ENCODE results near the gene FOXO3. TPM values are rescaled to one million over a fixed set of nuclear protein-coding genes. Genes with fewer than 3 reads are reported as not detected.

Gene FOXO3
- polyA plus RNA-seq, 1 experiment: 25.4 TPM

DNA sequence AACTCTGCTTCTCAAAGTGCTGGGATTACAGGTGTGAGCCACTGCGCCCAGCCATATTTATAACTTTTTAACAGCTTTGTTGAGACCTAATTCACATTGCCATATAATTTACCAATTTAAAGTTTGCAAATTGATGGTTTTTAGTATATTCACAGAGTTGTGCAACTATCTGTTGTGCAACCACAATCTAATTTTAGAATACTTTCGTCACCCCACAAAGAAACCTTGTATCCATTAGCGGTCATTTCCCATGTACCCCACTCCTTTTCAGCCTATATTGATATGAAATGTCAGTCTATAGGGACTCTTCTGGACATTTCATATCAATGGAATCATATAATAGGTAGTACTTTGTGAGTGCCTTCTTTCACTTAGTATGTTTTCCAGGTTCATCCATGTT, 55.8 kb downstream of the FOXO3 start:
- TF ChIP-seq, protein P1, sequence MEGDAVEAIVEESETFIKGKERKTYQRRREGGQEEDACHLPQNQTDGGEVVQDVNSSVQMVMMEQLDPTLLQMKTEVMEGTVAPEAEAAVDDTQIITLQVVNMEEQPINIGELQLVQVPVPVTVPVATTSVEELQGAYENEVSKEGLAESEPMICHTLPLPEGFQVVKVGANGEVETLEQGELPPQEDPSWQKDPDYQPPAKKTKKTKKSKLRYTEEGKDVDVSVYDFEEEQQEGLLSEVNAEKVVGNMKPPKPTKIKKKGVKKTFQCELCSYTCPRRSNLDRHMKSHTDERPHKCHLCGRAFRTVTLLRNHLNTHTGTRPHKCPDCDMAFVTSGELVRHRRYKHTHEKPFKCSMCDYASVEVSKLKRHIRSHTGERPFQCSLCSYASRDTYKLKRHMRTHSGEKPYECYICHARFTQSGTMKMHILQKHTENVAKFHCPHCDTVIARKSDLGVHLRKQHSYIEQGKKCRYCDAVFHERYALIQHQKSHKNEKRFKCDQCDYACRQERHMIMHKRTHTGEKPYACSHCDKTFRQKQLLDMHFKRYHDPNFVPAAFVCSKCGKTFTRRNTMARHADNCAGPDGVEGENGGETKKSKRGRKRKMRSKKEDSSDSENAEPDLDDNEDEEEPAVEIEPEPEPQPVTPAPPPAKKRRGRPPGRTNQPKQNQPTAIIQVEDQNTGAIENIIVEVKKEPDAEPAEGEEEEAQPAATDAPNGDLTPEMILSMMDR (IDR thresholded peaks at IDR 0.05; ENCODE audit: insufficient read depth, low read depth, low read length): no peak
- no peaks in the 10 kb centered on the region for H3K27me3 ChIP-seq (ENCODE audit: control insufficient read depth, insufficient read depth, low read length)
- no peaks in the 10 kb centered on the region for H3K36me3 ChIP-seq (ENCODE audit: control insufficient read depth, insufficient read depth, low read length)
- POLR2A ChIA-PET: interaction anchor here (0.6 kb wide), 1 partner anchor 24 kb away, joined by 3 read pairs; no protein-coding TSS in a partner anchor
- CTCF ChIA-PET: interaction anchor here (0.8 kb wide), 1 partner anchor 18 kb away, joined by 3 read pairs; no protein-coding TSS in a partner anchor
- DNase-seq (ENCODE audit: low read depth): no peak
- H3K4me3 ChIP-seq (ENCODE audit: low read depth, low read length): no peak overlapping the region

DNA sequence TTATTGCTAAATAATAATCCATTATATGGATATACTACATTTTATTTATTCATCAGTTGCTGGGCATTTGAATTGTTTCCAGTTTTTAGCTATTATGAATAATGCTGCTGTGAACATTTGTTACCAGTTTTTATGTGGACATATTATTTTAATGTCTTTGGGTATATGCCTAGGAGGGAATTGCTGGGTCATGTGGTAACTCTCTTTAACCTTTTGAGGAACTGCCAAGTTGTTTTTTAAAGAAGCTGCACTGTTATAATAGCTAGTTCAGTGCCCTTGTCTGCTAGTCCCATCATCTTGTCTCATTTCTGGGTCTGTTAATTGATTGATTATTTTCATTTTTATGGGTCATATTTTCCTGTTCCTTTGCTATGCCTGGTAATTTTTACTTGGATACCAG, 56.3 kb downstream of the FOXO3 start:
- no peaks in the 10 kb centered on the region for H3K36me3 ChIP-seq (ENCODE audit: control insufficient read depth, insufficient read depth, low read length)
- DNase-seq (ENCODE audit: low read depth): no peak
- POLR2A ChIA-PET: no interaction called here
- TF ChIP-seq, protein P1 (IDR thresholded peaks at IDR 0.05; ENCODE audit: insufficient read depth, low read depth, low read length): no peak
- H3K4me3 ChIP-seq (ENCODE audit: low read depth, low read length): no peak overlapping the region
- no peaks in the 10 kb centered on the region for H3K27me3 ChIP-seq (ENCODE audit: control insufficient read depth, insufficient read depth, low read length)
- CTCF ChIA-PET: interaction anchor here (0.8 kb wide), 1 partner anchor 19 kb away, joined by 3 read pairs; no protein-coding TSS in a partner anchor

- TF ChIP-seq, protein P1 (IDR thresholded peaks at IDR 0.05; ENCODE audit: insufficient read depth, low read depth, low read length): no peak
- Histone ChIP-seq H3K36me3 (ENCODE audit: control insufficient read depth, insufficient read depth, low read length) (no peaks in the 10 kb centered on the region), H3K27me3 (ENCODE audit: control insufficient read depth, insufficient read depth, low read length) (no peaks in the 10 kb centered on the region), H3K4me3 (ENCODE audit: low read depth, low read length) (no peak overlapping the region)
- CTCF ChIA-PET: no interaction called here
- DNase-seq (ENCODE audit: low read depth): no peak
- POLR2A ChIA-PET: no interaction called here
These were observed 58.0 kb downstream of the FOXO3 start for GRCh38 chr6:108618623-108619152.

GRCh38 chr6:108619431-108620197, 58.9 kb downstream of the FOXO3 start:
- TF ChIP-seq, protein P1 (IDR thresholded peaks at IDR 0.05; ENCODE audit: insufficient read depth, low read depth, low read length): no peak
- no peak for DNase-seq (ENCODE audit: low read depth)
- POLR2A ChIA-PET: no interaction called here

DNA sequence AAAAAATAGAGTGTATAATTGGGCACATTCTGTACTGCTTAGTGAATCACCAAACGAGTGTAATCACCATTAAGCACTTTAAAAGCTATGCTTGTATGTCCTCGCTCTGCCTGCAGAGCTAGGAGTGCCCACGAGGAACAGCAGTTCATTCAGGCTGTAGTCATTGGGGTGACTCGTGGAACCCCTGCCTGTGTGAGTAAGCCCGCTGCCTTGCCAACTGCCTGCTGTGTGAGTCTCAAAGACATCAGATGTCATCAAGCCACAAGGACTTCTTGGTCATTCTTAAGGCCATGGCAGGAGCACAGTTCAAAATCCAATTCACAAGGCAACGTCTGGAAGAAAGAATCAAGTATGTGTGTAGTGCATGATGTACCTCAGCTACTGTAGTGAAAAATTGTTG, 60.4 kb downstream of the FOXO3 start:
- Histone ChIP-seq H3K27me3 (ENCODE audit: control insufficient read depth, insufficient read depth, low read length) (no peaks in the 10 kb centered on the region), H3K36me3 (ENCODE audit: control insufficient read depth, insufficient read depth, low read length) (no peaks in the 10 kb centered on the region), H3K4me3 (ENCODE audit: low read depth, low read length) (no peak overlapping the region)
- TF ChIP-seq, protein P1 (IDR thresholded peaks at IDR 0.05; ENCODE audit: insufficient read depth, low read depth, low read length): peak; percentile 16; the same call in 1 of the 2 replicates
- ChIA-PET POLR2A (interaction anchor here (1.3 kb wide), 1 partner anchor 29 kb away, joined by 7 read pairs; no protein-coding TSS in a partner anchor), CTCF (interaction anchor here (0.6 to 1.3 kb wide), 7 partner anchors 10 to 214 kb away, joined by 3 to 4 read pairs (median 3); no protein-coding TSS in a partner anchor)
- DNase-seq (ENCODE audit: low read depth): peak; percentile 37

More at GRCh38 chr6:108619431-108620197, 58.9 kb downstream of the FOXO3 start:
- Histone ChIP-seq H3K36me3 (ENCODE audit: control insufficient read depth, insufficient read depth, low read length) (no peaks in the 10 kb centered on the region), H3K27me3 (ENCODE audit: control insufficient read depth, insufficient read depth, low read length) (no peaks in the 10 kb centered on the region), H3K4me3 (ENCODE audit: low read depth, low read length) (no peak overlapping the region)
- CTCF ChIA-PET: interaction anchor here (1.2 kb wide), 1 partner anchor 61 kb away, joined by 3 read pairs; no protein-coding TSS in a partner anchor

All from BJ (cell line).